HepG2 (cell line): Measurements from ENCODE around the gene DCTN1. TPM values are rescaled to one million over a fixed set of nuclear protein-coding genes. Genes with fewer than 3 reads are reported as not detected.

Experiments
- ATAC-seq: fragments of 200-7000 bp; cut with Tn5 transposase; 3 replicates; pipeline ENCODE4 v1.9.1; 2020; ENCODE audit warnings: mild to moderate bottlenecking, moderate library complexity
- BruUV-seq: library from RNA; stranded (reverse); fragments of 400-500 nt; replicated peaks from 2 replicates; lab custom pipeline; 2021; lab: Mats Ljungman, UMichigan
- CTCF ChIA-PET: fragments of 300-600 bp; formaldehyde crosslinking; extraction: SDS; loops from one replicate; lab custom pipeline; 2021; ENCODE audit warnings: low total read pairs, inconsistent platforms, low intra/inter-chr PET ratio; lab: Yijun Ruan, JAX
- POLR2A ChIA-PET: fragments of 350-600 bp; sonication (Branson Sonifier 250); formaldehyde crosslinking; loops from one replicate; lab custom pipeline; 2020; ENCODE audit warnings: antibody characterized with exemption, inconsistent platforms; lab: Yijun Ruan, JAX
- DNase-seq: peaks from one replicate; pipeline ENCODE4 v3.0.0-alpha.2; 2015; ENCODE audit warnings: low spot score
- FAIRE-seq: peaks from 3 replicates; lab custom pipeline; 2011; peaks lifted over from hg19 to GRCh38; lab: Jason Lieb, UNC
- H2AFZ ChIP-seq: one replicate; pipeline ENCODE4 v1.6.1; 2011; ENCODE audit warnings: low read length, inconsistent platforms
- H3K27ac ChIP-seq: fragments of 300-600 bp; 3 replicates; pipeline ENCODE4 v1.8.0; 2011; ENCODE audit warnings: mixed run types, mild to moderate bottlenecking, mixed read lengths, low read length, inconsistent platforms; ENCODE audit not compliant: insufficient read depth; ENCODE audit errors: extremely low read length
- H3K27me3 ChIP-seq, 2 experiments: fragments of 200-600 bp in 1 of 2; 2 replicates in 1 of 2; 3 replicates in 1 of 2; pipeline versions ENCODE4 v1.6.0 to v1.8.0; 2011; ENCODE audit warnings: low read length in 2 of 2, mild to moderate bottlenecking in 2 of 2, moderate library complexity in 2 of 2, inconsistent platforms in 1 of 2; ENCODE audit not compliant: insufficient read depth in 2 of 2, control insufficient read depth in 1 of 2
- H3K36me3 ChIP-seq, 2 experiments: fragments of 200-600 bp in 1 of 2; replicated peaks in 1 of 2; 2 replicates in 1 of 2; 3 replicates in 1 of 2; pipeline versions ENCODE4 v1.5.1 to v1.8.0; 2011; ENCODE audit warnings: low read length in 2 of 2, inconsistent platforms in 1 of 2; ENCODE audit not compliant: insufficient read depth in 2 of 2, control insufficient read depth in 1 of 2
- H3K4me1 ChIP-seq: 2 replicates; pipeline ENCODE4 v1.5.1; 2012; ENCODE audit warnings: low read length, inconsistent platforms; ENCODE audit not compliant: insufficient read depth
- H3K4me2 ChIP-seq: 2 replicates; pipeline ENCODE4 v1.6.0; 2011; ENCODE audit warnings: low read depth, low read length, inconsistent platforms
- H3K4me3 ChIP-seq, 3 experiments: fragments of 200-600 bp in 1 of 3; sonication (generic), shearing (Covaris generic) in 1 of 3; replicated peaks in 1 of 3; 2 replicates each; pipeline ENCODE4 v1.5.1; 2011 to 2016; ENCODE audit warnings: low read length in 3 of 3, inconsistent platforms in 2 of 3, low read depth in 2 of 3, mild to moderate bottlenecking in 2 of 3, control low read depth in 1 of 3, mixed read lengths in 1 of 3; ENCODE audit not compliant: insufficient read depth in 1 of 3
- H3K79me2 ChIP-seq: one replicate; pipeline ENCODE4 v1.6.1; 2011; ENCODE audit warnings: low read length, inconsistent platforms; ENCODE audit not compliant: insufficient read depth
- H3K9ac ChIP-seq: 2 replicates; pipeline ENCODE4 v1.6.0; 2011; ENCODE audit warnings: mild to moderate bottlenecking, low read depth, low read length, inconsistent platforms; ENCODE audit not compliant: insufficient read depth
- H3K9me3 ChIP-seq: 2 replicates; pipeline ENCODE4 v1.5.1; 2012; ENCODE audit warnings: mild to moderate bottlenecking, low read length
- H4K20me1 ChIP-seq: 2 replicates; pipeline ENCODE4 v1.6.0; 2011; ENCODE audit warnings: inconsistent platforms, mild to moderate bottlenecking, low read length, moderate library complexity; ENCODE audit not compliant: insufficient read depth
- CBFB ChIP-seq: sonication (generic); formaldehyde crosslinking; IDR thresholded peaks from 2 replicates; pipeline ENCODE4 v1.4.0; 2020; ENCODE audit warnings: missing genetic modification reagents
- GFI1 ChIP-seq: sonication (generic); formaldehyde crosslinking; IDR thresholded peaks from 2 replicates; pipeline ENCODE4 v1.5.0; 2020; ENCODE audit warnings: missing genetic modification reagents, mild to moderate bottlenecking, borderline replicate concordance
- HNRNPL ChIP-seq: fragments of 200-400 bp; formaldehyde crosslinking; IDR thresholded peaks from 2 replicates; pipeline ENCODE4 v1.6.1; 2017; ENCODE audit warnings: mild to moderate bottlenecking, low read depth, low read length
- MAZ ChIP-seq, 2 experiments: sonication (generic) in 1 of 2; formaldehyde crosslinking in 1 of 2; IDR thresholded peaks; 2 replicates each; pipeline versions ENCODE4 v1.5.0 to v1.6.1; 2012 to 2020; ENCODE audit warnings: low read depth in 2 of 2, mild to moderate bottlenecking in 2 of 2, borderline replicate concordance in 1 of 2, improper control_type of control experiment in 1 of 2, low read length in 1 of 2, missing genetic modification reagents in 1 of 2, moderate library complexity in 1 of 2
- NFYC ChIP-seq: IDR thresholded peaks from 2 replicates; pipeline ENCODE4 v1.6.1; 2016; ENCODE audit warnings: missing genetic modification reagents, missing compliant biosample characterization
- SIX1 ChIP-seq: sonication (generic); formaldehyde crosslinking; IDR thresholded peaks from 2 replicates; pipeline ENCODE4 v1.4.0; 2020; ENCODE audit warnings: missing genetic modification reagents, borderline replicate concordance
- SMARCE1 ChIP-seq: fragments of 450-650 bp; IDR thresholded peaks from 2 replicates; pipeline ENCODE4 v1.6.1; 2017; ENCODE audit warnings: borderline replicate concordance
- TSC22D2 ChIP-seq: sonication (generic); formaldehyde crosslinking; IDR thresholded peaks from 2 replicates; pipeline ENCODE4 v1.5.1; 2020; ENCODE audit warnings: missing genetic modification reagents, mild to moderate bottlenecking, borderline replicate concordance
- ZNF333 ChIP-seq: sonication (generic); formaldehyde crosslinking; IDR thresholded peaks from 2 replicates; pipeline ENCODE4 v1.4.0; 2020; ENCODE audit warnings: mild to moderate bottlenecking, missing genetic modification reagents, borderline replicate concordance
- ZNF34 ChIP-seq: sonication (generic); formaldehyde crosslinking; IDR thresholded peaks from 2 replicates; pipeline ENCODE4 v1.4.0; 2020; ENCODE audit warnings: mild to moderate bottlenecking, missing genetic modification reagents, borderline replicate concordance
- WGBS: methylation state at CpG from one replicate; pipeline ENCODE4 v1.1.6; 2017; ENCODE audit warnings: low lambda C conversion rate; 5-methylcytosine and 5-hydroxymethylcytosine counted together
- in situ Hi-C: cut with HindIII; loops from 2 replicates; pipeline ENCODE4 v1.10.0; 2017; ENCODE audit warnings: low pct_unique_long_range_greater_than_20kb; ENCODE audit not compliant: extremely low pct_ligation_motif_present
- intact Hi-C: fragments of 100-400 bp; cut with micrococcal nuclease; formaldehyde crosslinking; loops from one replicate; pipeline ENCODE4 v1.10.0; 2022; ENCODE audit not compliant: unreplicated experiment
- polyA plus RNA-seq, 8 experiments: library from polyadenylated mRNA; depleted of rRNA in 3 of 8; stranded (reverse) in 7 of 8; unstranded in 1 of 8; fragments of >200 nt; fragmentation: Illumina TruSeq in 4 of 8; extraction: Trizol in 4 of 8; gene quantifications; 2 replicates each; pipeline versions ENCODE4 v1.2.1 to v1.2.3, GENCODE V29; 2011 to 2016; ENCODE audit warnings: low read depth in 4 of 8, missing spikeins in 1 of 8, mixed read lengths in 1 of 8; ENCODE audit not compliant: insufficient read depth in 1 of 8
- total RNA-seq, 5 experiments: library from RNA; depleted of rRNA; stranded (reverse); fragments of >200 nt; fragmentation: Illumina TruSeq; extraction: Trizol; gene quantifications; 2 replicates each; pipeline ENCODE4 v1.2.3, GENCODE V29; 2016; ENCODE audit warnings: low read depth in 1 of 5
- TF ChIP-seq, protein P1 (sequence below): sonication (generic); formaldehyde crosslinking; IDR thresholded peaks from 2 replicates; pipeline ENCODE4 v1.4.0; 2020; ENCODE audit warnings: mild to moderate bottlenecking, missing genetic modification reagents

Gene DCTN1
- total and polyA plus RNA-seq, 2 of the 13 experiments (the other 11 are each of a cell fraction or from before 2014, with no cell fraction given): 73.2 to 122 TPM

DNA sequence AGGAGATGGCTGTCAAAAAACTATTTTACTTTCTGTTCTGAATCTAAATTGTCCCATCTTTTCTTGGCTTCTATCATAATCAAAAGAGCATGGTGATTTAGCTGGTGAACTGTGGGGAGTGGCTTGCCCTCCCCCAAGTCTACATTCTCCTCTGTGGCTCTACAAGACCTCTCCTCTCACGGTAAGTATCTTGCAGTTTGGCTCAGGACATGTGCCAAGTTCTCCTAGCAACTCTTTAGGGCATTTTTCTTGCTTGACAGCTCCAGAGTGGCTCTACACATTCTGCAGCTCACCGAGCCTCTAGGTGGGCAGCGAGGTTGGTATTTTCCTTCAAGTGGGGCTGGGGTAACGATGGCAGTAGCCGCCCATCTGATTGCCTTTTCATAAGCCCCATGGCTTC lies 66.0 kb downstream of the DCTN1 start:
- Histone ChIP-seq H3K79me2 (no peaks in the 10 kb centered on the region), H3K9me3 (no peaks in the 10 kb centered on the region), H3K27ac (no peak overlapping the region), H3K36me3 (no peaks in the 10 kb centered on the region), H3K4me1 (peaks cover 14% of the 10 kb centered on the region; the same call in 1 of the 2 replicates), H3K9ac (no peak overlapping the region), H2AFZ (no peak overlapping the region), H3K27me3 (no peaks in the 10 kb centered on the region), H3K4me3 (no peak overlapping the region), H3K4me2 (no peak overlapping the region), H4K20me1 (no peaks in the 10 kb centered on the region)
- ChIA-PET CTCF (no interaction called here), POLR2A (no interaction called here)
- BruUV-seq: no TSS peak
- 51% methylated on average over 5 of the region's 5 CpGs for WGBS
- DNase-seq: no peak
- FAIRE-seq: no peak
- in situ Hi-C loops (no loop called here), intact Hi-C loops (no loop called here)
- TF ChIP-seq MAZ (IDR thresholded peaks at IDR 0.05; ENCODE audit: borderline replicate concordance, low read depth, low read length) (no peak), MAZ (CRISPR knock-in tag; IDR thresholded peaks at IDR 0.05; ENCODE audit: low read depth) (no peak), HNRNPL (no peak), ZNF34 (CRISPR knock-in tag) (no peak), SIX1 (CRISPR knock-in tag) (no peak), GFI1 (CRISPR knock-in tag) (no peak), CBFB (CRISPR knock-in tag) (no peak), SMARCE1 (no peak), TSC22D2 (CRISPR knock-in tag) (no peak), NFYC (CRISPR knock-in tag) (no peak), ZNF333 (CRISPR knock-in tag) (no peak)
- TF ChIP-seq, protein P1, sequence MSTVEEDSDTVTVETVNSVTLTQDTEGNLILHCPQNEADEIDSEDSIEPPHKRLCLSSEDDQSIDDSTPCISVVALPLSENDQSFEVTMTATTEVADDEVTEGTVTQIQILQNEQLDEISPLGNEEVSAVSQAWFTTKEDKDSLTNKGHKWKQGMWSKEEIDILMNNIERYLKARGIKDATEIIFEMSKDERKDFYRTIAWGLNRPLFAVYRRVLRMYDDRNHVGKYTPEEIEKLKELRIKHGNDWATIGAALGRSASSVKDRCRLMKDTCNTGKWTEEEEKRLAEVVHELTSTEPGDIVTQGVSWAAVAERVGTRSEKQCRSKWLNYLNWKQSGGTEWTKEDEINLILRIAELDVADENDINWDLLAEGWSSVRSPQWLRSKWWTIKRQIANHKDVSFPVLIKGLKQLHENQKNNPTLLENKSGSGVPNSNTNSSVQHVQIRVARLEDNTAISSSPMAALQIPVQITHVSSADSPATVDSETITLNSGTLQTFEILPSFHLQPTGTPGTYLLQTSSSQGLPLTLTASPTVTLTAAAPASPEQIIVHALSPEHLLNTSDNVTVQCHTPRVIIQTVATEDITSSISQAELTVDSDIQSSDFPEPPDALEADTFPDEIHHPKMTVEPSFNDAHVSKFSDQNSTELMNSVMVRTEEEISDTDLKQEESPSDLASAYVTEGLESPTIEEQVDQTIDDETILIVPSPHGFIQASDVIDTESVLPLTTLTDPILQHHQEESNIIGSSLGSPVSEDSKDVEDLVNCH (CRISPR knock-in tag): no peak
- ATAC-seq: no peak
